Middle frontal gyrus (tissue), 1 donor: ENCODE data around the gene CHST13.

ENCODE experiments used
- DNase-seq: peaks from one replicate; pipeline ENCODE4 v3.0.0-alpha.2; 2015; ENCODE audit warnings: low spot score; ENCODE audit errors: extremely low spot score

CHST13 gene

GRCh38 chr3:126487151-126487771, 36.7 kb upstream of the CHST13 start:
- DNase-seq: no peak

GRCh38 chr3:126488185-126488584, 35.8 kb upstream of the CHST13 start:
- no peak for DNase-seq

GRCh38 chr3:126488886-126489569, 34.9 kb upstream of the CHST13 start:
- no peak for DNase-seq

GRCh38 chr3:126490619-126491018, 33.3 kb upstream of the CHST13 start:
- DNase-seq: no peak

GRCh38 chr3:126491221-126492013, 32.5 kb upstream of the CHST13 start:
- DNase-seq: no peak

GRCh38 chr3:126493051-126493450, 30.9 kb upstream of the CHST13 start:
- no peak for DNase-seq

- DNase-seq: no peak
Observed at GRCh38 chr3:126493739-126494138, 30.2 kb upstream of the CHST13 start.

GRCh38 chr3:126494204-126494969, 29.6 kb upstream of the CHST13 start:
- no peak for DNase-seq

GRCh38 chr3:126494970-126495230, 29.1 kb upstream of the CHST13 start:
- no peak for DNase-seq

GRCh38 chr3:126495786-126496185, 28.2 kb upstream of the CHST13 start:
- no peak for DNase-seq

GRCh38 chr3:126496894-126497850, 26.8 kb upstream of the CHST13 start:
- DNase-seq: no peak

GRCh38 chr3:126497956-126498355, 26.0 kb upstream of the CHST13 start:
- no peak for DNase-seq

- no peak for DNase-seq
Observed at GRCh38 chr3:126498461-126498860, 25.5 kb upstream of the CHST13 start.

- DNase-seq: no peak
Observed at GRCh38 chr3:126498929-126499328, 25.0 kb upstream of the CHST13 start.

GRCh38 chr3:126499401-126499800, 24.6 kb upstream of the CHST13 start:
- no peak for DNase-seq

GRCh38 chr3:126500016-126500415, 23.9 kb upstream of the CHST13 start:
- DNase-seq: no peak

- DNase-seq: no peak
Observed at GRCh38 chr3:126501054-126501453, 22.9 kb upstream of the CHST13 start.

GRCh38 chr3:126501736-126502135, 22.2 kb upstream of the CHST13 start:
- no peak for DNase-seq

GRCh38 chr3:126502656-126503055, 21.3 kb upstream of the CHST13 start:
- DNase-seq: no peak

- no peak for DNase-seq
Observed at GRCh38 chr3:126503701-126504100, 20.3 kb upstream of the CHST13 start.

- no peak for DNase-seq
Observed at GRCh38 chr3:126507886-126508285, 16.1 kb upstream of the CHST13 start.
